Measurements from ENCODE around the gene LRMDA.

Gene LRMDA

DNA sequence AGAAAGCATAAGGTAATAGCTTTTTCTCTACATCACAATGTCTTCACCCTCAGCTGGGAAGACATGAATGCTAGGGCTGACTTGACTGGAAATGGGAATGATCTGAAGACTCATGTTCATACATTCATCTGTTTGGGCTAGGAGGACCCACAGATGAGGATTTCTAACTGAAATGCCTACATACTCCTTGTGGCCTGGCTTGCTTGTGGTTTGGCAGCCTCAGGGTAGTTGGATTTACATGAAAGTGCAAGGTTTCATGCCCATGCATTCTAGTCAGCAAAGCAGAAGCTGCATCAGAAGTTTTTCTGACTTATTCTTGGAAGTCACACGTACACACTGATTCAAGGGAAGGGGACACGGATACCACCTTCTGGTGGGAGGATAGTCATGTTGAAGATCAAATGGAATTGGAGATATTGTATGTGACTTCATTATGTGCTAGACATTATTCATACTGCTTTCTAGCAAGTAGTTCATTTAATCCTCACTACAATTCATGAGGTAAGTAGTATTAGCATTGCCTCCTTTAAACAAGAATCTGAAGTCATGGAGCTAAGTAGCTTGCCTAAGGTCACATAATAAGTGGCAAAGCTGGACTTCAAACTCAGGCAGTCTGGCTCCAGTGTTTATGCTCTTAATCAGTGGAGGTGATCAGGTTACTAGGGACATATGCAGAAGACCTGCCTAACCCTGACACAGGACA, 957.0 kb downstream of the LRMDA start:
- DNase-seq (ENCODE audit: low read depth in 2 of 2): no peak

DNA sequence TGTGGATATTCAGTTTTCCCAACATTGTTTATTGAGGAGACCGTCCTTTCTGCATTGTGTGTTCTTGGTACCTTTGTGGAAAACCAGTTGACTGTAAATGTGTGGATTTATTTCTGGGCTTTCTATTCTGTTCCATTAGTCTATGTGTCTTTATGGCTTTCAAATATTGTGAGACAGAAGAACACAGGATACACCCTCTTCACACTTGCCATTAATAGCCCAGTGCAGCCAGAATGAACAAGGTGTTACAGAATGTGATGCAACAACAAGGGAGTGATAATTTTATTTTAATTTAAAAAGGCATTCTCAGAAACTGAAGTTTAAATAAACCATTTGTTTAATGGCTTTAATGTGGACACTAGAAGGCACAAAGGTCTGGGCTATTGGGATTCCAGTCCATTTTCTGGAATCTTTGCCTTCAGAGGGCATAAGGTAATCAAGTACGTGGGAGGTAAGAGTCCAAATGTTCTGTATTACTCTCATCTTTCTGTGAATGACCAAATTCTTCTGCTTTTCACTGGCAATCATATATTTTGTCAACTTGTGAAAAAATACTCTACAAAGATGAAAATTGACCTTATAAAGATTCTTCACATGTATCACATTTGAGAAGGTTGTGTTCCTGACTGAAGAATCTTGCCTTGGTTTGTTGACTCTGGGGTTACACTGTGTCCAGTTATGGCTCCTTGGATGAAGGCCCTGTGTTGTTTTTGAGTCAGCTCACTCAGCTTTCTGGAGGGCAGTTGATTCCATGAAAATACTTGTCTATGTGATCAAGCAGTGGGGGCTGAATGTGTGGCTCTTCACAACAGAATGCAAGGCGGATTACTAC, 962.7 kb downstream of the LRMDA start:
- DNase-seq (ENCODE audit: low read depth in 2 of 2): no peak

DNA sequence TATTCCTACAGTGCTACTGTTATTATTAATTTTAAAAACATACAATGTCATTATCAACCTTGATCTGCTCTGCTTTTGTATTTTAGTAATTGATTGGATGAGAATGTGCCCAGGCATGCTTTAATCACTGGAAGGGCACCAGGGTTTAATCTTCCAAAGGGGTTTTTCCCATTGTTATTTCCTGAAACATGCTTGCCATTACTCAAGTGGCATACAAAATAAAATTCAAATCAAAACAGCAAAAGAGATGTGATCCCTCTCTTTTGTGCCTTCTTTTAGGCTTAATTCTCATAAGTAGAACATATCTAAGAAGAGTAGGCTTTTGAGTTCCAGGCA, 963.3 kb downstream of the LRMDA start:
- no peak for DNase-seq (ENCODE audit: low read depth in 2 of 2)

DNA sequence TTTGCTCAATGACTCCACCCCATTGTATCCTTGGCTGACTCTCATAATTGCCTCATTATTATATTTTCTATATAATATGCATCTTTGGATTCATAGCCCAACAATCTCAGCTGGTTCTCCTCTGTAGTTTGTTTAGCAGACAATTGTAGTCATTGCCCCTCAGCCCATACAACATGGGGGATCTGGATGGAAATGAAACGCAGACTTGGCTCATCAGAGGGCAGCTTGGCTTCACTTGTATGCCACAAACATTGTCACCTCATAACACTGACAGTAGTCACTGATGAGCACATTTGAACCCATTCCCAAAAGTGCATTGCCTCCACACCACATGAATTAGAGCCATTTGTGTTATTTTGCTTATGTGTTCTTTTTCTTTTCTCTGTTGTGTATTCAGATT, 963.8 kb downstream of the LRMDA start:
- no peak for DNase-seq (ENCODE audit: low read depth in 2 of 2)

DNA sequence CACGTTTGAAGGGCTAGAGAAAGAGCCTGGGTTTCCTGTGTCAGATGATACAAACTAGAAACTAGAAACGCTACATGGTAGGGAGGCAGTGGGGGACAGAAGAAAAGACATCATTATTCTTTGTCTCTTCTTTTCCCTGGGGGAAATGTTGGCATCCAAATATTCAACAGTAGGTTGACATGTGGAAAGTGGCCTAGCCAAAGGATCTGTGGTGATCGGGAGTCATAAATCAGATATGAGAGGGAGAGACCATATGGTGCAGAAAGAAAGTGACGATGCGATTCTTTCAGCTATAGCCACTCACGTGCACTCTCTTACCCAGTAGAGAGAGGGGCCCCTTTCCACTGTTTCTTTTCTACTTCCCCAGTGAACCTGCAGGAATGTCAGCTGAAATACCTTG, 964.7 kb downstream of the LRMDA start:
- DNase-seq (ENCODE audit: low read depth in 2 of 2): no peak

DNA sequence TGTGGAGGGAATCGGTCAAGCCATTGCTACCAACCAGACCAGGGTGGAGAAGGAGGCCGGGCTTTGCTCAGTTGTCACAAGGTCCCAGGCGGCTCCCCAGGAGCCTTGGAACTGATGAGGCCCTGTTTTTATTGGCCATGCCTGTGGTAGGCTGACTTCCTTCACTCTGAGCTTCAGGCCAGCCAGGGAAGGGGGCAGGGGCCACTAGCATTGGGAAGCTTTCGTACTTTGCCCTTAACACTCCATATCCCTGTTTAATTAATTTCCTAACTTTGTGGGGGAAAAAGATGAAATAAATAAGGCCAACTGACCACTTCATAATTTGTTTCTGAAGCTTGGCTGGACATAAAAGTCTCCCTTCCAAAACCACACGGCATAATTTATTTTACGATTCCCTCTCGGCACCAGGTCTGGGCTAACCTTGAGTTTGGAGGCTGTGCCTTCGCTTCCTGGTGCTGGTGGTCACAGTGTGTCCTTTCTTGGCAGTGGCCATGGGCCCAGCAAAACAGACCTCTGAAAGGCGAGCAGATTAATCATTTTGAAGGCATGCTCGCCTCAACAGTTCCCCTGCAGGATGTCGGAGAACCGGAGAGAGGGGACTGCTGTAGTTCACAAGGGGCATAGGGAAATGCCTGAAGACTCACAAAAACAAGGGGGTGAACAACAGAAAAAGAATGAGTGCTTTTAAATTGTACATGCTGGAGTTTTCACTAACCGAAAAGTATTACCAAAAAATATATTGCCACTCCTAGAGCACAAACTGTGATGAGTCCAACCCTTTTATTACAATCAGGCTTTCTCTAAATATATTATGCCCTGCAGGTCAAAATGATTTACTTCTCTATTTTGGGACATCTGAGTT, 966.0 kb downstream of the LRMDA start:
- DNase-seq (ENCODE audit: low read depth in 2 of 2): no peak

DNA sequence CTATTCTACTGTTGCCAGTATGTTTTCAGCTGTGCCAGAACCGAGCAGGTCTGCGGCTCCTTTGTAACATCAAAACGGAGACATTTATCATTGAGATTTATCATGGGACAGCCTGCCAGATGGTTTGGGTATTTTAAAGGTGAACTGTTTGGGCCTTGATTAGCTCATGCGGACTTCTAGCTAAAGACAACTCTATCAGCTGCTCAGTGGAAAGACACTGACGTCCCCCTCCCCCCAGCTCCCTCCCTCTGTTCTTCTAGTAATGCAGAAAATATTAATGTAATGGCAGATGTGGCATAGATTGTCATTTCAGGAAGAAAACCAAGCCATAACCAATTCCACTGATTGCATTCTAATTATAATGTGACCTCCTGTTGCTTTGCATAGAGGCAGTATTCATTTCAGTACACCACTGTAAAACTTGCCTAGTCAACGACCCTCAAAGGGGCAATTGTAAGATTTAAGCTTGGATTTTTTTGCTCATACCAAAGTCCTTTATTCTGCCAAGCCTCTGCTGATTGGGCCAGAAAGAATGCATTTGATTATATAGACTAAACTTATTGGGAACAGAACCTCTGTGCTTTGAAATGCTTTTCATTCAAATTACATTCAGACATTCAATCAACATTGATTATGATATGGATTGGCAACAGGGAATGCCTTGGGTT, 966.8 kb downstream of the LRMDA start:
- no peak for DNase-seq (ENCODE audit: low read depth in 2 of 2)

DNA sequence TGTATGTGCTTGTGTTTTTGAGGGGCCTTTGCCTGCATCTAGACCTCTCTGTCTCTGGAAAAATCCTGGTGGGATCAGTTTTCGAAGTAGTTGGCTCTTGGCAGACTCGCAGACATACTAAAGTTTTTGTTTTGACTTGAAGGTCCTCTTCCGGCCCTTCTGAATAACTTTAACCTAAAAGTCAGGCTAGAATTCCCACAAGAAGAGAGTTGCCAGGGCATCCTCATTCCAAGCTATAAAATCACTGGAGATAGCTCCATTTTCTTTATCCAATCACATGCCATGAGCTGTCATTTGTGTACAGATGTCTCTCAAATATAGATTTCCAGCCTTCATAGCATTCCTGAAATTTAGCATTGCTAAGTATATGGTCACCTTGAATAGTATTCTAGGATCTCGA, 967.8 kb downstream of the LRMDA start:
- DNase-seq (ENCODE audit: low read depth in 2 of 2): no peak

DNA sequence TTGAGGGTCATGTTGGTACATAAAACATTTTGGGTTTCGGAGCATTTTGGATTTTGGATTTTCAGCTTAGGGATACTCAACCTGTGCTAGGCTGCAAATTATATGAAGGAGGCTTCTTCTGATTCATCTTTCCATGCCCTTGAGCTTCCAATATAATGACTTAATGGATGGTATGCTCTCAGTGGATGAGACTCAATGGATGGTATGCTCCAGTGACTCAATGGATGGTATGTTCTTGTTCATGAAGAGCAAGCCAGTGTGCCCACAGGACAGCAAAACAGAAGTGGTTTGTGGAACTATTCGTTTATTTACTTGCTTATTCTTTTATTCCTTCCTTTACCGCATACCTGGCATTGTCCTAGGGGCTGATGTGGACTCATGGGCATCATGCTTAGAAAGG, 969.6 kb downstream of the LRMDA start:
- no peak for DNase-seq (ENCODE audit: low read depth in 2 of 2)

DNA sequence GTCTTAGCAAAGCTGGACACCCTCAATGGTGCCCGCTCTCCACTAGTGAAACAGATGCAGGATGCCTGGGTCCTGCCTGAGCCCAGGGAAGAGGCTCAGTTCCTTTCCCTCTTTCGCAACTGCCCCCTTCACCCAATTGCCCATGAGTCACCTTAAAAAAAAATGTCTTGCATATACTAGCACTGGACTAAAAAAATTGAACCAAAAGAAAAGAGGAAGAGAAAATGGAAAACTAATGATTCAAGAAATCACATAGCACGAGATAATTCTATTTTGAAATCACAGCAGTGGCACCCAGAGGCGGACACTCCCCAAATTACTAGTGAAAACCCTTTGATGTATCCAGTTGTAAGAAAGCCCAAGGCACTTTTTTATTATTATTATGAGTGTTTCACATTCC, 972.5 kb downstream of the LRMDA start:
- no peak for DNase-seq (ENCODE audit: low read depth in 2 of 2)

DNA sequence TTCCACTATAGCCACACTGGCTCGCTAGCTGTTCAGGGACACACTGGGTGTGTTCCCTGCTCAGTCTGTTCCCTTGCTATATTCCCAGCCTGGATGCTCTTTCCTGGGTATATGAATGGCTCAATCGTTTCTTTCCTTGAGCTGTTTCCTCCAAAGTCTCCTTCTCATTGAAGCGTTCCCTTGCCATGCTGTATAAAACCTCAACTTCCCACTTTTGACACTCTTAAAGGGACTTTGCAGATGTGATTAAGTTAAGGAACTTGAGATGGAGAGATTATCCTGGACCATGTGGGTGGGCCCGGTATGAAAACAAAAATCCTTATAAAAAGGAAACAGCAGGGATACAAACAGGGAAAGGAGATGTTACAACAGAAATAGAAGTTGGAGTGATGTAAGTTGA, 973.1 kb downstream of the LRMDA start:
- DNase-seq (ENCODE audit: low read depth in 2 of 2): no peak

DNA sequence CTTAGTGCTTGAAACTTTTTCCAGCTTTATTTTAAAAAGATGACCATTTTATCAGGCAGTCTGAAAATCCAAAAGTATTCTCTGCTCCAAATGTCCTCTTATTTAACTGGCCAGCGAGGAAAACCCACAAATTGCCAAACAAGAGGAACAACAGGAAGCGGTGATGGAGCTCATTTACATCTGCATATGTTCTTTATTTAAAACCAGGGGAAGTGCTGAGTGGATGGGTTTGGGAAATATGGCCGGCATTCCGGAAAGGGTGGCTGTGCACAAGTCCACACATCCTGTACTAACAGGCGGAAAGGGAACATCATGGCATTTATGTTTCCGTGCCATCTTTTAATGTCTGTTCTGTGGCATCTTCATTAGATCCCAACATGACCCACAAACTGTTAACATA, 974.5 kb downstream of the LRMDA start:
- DNase-seq (ENCODE audit: low read depth in 2 of 2): no peak

DNA sequence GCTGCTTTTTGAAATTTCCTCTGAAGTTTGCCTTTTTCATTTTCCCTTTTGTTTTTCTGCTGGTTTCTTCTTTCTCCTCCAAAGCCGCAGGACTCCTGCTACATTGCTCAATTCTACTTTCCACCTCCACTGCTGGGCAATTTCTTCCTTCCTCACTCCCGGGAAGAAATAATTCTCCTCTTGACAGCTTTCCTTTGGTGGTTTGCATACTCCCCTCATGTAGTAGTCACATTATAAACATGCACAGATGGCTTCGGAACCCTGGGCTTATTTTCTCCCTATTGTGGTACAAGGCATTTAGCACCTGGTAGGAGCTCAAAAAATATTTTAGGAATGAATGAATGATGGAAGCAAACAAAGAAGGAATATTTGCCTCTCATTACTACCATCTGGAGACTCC, 977.2 kb downstream of the LRMDA start:
- no peak for DNase-seq (ENCODE audit: low read depth in 2 of 2)

DNA sequence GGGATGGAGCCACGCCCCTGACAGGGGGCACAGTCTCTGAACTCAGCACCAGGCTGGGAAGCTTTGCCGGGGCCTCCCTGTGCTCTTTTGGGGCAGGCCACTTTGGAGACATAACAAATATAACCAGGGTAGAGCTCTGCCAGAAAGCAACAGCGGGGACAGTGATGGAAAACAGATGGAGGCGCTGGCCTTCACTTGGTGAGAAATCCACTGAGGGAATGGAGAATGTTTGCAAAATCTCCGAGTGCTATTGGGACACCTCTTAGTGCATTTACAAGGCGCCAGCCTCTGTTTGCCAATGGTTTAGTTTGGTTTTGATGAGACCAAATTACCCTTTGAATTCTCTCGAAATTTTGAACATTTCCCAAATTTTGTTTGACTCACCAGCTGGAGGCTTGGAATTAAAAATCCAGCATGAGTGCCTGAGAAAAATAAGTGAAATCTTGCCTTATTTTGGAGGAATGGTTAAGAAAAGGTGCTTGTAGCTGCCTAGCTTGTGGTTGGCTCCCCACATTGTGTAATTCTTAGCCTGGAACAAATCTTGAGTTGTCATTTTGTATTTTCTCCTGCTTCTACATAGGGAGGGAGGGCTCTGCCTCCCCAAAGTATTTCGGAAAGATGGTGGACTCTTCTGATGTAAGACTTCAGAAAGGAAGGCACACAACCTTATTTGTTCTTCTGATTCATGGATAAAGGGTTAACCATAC, 980.5 kb downstream of the LRMDA start:
- DNase-seq (ENCODE audit: low read depth in 2 of 2): no peak

DNA sequence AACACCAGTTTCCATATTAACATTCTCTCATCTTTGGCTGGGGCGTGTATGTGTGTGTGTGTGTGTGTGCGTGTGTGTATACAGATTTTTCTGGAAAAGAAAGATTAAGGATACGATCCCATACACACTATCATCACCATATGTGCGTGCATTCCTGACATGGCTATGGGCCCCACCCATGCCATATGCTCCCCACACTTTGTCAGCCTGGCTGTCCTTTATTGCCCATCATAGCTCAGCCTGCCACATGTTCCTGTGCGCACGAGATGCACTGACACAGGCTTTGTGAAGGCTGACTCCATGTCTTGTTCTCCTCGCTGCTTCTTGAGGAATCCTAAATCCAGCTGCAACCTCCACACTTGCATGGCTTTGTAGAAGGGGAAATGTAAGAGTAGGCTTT, 984.1 kb downstream of the LRMDA start:
- DNase-seq (ENCODE audit: low read depth in 2 of 2): no peak

DNA sequence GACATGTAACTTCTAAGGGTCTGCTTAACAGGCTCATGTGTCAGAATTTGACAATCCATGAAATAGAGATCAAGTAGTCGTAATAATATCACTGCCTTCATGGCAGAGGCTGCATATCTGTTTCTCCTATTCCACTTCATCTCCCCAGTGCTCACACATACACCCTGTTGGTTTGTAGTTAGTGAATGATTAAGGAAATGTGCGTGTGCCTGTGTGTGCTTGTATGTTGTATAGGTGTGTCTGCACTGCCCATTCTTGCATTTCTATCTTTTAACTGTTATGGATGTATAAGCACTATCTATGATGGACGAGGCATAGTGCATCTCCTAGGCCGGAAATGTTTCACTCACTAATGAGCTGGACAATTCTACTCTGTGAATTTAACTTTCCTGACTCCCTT, 985.2 kb downstream of the LRMDA start:
- no peak for DNase-seq (ENCODE audit: low read depth in 2 of 2)

DNA sequence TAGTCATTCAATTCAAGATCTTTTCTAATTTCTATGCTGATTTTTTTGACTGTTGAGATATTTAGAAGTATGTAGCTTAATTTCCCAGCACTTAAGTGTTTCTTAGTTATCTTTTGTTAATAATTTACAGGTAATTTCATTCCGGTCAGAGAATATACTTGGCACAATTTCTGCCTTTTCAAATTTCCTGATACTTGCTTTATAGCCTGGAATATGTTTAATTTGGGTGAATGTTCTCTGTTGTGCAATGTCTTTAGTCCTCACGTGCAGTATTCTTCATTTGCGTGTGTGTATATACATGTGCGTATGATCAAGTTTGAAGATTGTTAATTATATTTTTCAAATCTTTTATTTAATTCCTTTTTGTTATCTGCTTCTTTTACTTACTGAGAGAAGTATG, 989.3 kb downstream of the LRMDA start:
- no peak for DNase-seq (ENCODE audit: low read depth in 2 of 2)

DNA sequence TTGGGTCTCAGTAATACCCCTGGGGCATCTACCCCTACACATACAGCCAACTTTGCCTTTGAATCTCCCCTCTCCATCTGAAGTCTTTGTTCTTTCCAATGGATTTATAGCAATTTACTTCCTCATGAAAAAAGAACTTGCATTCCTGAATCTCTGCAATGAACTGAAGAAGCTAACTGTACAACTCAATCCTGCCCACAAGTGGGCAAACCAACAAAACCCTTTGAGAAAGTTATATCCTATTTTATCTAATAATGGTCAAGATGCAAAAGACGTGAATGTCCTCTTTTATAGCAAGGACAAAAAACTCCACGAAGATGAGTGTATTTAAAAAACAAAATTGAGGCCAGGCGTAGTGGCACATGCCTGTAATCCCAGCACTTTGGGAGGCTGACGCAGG, 991.3 kb downstream of the LRMDA start:
- DNase-seq (ENCODE audit: low read depth in 2 of 2): no peak

DNA sequence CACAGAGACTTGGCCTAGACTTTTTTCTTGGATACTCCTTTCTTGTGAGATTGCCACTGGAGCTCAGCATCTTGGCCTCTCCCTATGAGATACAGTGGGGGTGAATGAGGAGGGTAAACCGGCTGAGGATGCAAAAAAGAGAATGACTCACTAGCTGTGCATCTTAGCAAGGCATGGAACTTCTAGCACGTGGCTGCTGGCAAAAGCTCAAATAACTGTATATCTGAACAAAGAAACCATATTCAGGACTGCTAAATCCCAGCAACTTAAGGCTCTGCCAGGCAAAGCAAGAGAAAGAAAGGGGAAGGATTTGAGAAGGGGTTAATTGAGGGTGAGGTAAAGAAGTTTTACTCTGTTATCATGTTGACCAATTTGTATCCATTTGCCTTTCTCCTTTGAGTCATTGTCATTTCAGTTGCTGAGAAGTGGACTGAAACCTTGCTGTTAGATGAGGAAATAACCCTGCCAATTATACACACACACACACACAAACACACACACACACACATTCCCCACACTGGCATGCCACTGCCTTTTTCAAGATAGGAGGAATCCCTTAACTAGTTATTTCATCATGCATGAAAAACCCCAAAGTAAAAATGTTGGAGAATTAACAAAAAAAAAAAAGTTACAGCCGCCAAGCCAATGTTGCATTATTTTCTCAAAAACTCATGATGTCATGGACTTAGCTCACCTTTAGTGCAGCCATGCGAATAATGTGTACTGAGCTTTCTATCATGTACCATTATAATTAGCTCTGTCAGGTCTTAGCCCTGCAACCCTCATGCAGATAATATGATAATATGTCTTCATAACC, 997.3 kb downstream of the LRMDA start:
- DNase-seq (ENCODE audit: low read depth in 2 of 2): no peak

DNA sequence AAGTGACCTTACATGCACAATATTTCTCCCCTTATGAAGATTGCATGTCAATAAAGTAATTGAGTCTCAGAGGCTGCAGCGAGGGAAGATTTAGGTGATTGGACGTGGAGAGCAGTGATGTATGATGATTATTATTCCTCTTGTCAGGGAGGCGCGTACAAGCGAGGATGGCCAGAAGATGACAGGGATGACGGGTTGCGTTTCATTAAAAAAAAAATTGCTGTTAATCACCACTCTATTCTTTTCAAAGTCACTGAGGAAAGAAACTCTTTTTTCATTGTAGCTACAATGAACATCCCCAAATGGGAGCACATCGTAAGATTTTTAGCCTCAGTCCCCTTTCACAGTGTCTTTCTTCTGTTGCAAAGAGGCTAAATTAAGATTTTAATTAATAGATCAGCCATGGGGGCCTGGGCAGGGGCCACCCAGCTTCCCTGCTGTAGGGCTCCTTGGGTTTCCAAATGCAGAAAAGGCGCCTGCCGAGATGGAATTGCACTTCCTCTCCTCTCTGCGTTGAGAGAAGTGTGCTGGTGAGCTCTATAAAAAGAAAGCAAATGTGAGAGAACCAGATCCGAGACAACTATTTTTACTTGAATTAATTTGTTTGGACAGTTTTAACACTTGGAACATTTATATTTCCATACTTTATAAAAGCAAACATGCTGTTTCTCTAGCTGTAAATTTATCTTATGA, 998.1 kb downstream of the LRMDA start:
- DNase-seq (ENCODE audit: low read depth in 2 of 2): no peak

All from stimulated activated CD8-positive, alpha-beta memory T cell treated with anti-CD3 and anti-CD28 coated beads, Interleukin-15, amount 100 ng/mL, for 48 hours (primary cell).